Measurements from ENCODE around the gene HCFC1R1. TPM values are rescaled to one million over a fixed set of nuclear protein-coding genes. Genes with fewer than 3 reads are reported as not detected.

HCFC1R1 gene
- total RNA-seq, 3 donors from 2014 or later (not counting 1 experiment from before 2014, with no cell fraction given) = 15.4 to 21.8 (median 16.0) TPM

- Mint-ChIP-seq H3K4me1 (peaks cover 39 to 57% of the 10 kb centered on the region in 2 donors), H3K27me3 (ENCODE audit: low read depth in 2 of 2) (peaks cover 5 to 13% of the 10 kb centered on the region in 2 donors), H3K27ac (no peak overlapping the region), H3K4me3 (no peak overlapping the region), H3K36me3 (no peaks in the 10 kb centered on the region), H3K9me3 (no peaks in the 10 kb centered on the region)
- Histone ChIP-seq H3K4me1 (ENCODE audit: control insufficient read depth, insufficient read depth, low read length) (peaks cover 80% of the 10 kb centered on the region), H3K9me3 (ENCODE audit: control insufficient read depth, insufficient read depth, low read length) (no peaks in the 10 kb centered on the region), H3K27me3 (ENCODE audit: control insufficient read depth, insufficient read depth, low read length) (peaks cover 9% of the 10 kb centered on the region), H3K36me3 (ENCODE audit: control insufficient read depth, insufficient read depth, low read length) (peaks cover 7% of the 10 kb centered on the region), H3K4me3 (ENCODE audit: low read length) (no peak overlapping the region), H3K27ac (ENCODE audit: low read length) (no peak overlapping the region)
- ATAC-seq (no peak), DNase-seq (no peak)
- TF ChIP-seq CTCF (IDR thresholded peaks at IDR 0.05) = no peak
- intact Hi-C loops (cut with micrococcal nuclease) = no loop called here
- WGBS (ENCODE audit: insufficient coverage) = 51% methylated on average over 4 of the region's 4 CpGs
Measured at GRCh38 chr16:3051009-3051408, 27.3 kb upstream of the HCFC1R1 start.

- peaks cover 5 to 13% of the 10 kb centered on the region in 2 donors for H3K27me3 Mint-ChIP-seq (ENCODE audit: low read depth in 2 of 2)
- Histone ChIP-seq H3K9me3 (ENCODE audit: control insufficient read depth, insufficient read depth, low read length) (no peaks in the 10 kb centered on the region), H3K36me3 (ENCODE audit: control insufficient read depth, insufficient read depth, low read length) (peaks cover 4% of the 10 kb centered on the region), H3K27ac (ENCODE audit: low read length) (no peak overlapping the region), H3K4me3 (ENCODE audit: low read length) (no peak overlapping the region), H3K27me3 (ENCODE audit: control insufficient read depth, insufficient read depth, low read length) (peaks cover 9% of the 10 kb centered on the region), H3K4me1 (ENCODE audit: control insufficient read depth, insufficient read depth, low read length) (peaks cover 80% of the 10 kb centered on the region)
- ATAC-seq (no peak), DNase-seq (no peak)
- 86% methylated on average over 5 of the region's 5 CpGs for WGBS (ENCODE audit: insufficient coverage)
- H3K27ac Mint-ChIP-seq = no peak overlapping the region
- intact Hi-C loops (cut with micrococcal nuclease) = no loop called here
- peaks cover 36 to 52% of the 10 kb centered on the region in 2 donors for H3K4me1 Mint-ChIP-seq
- no peak overlapping the region for H3K4me3 Mint-ChIP-seq
- no peaks in the 10 kb centered on the region for H3K36me3 Mint-ChIP-seq
- no peak for TF ChIP-seq CTCF (IDR thresholded peaks at IDR 0.05)
- H3K9me3 Mint-ChIP-seq = no peaks in the 10 kb centered on the region
Measured at GRCh38 chr16:3050487-3050886, 26.7 kb upstream of the HCFC1R1 start.

- Histone ChIP-seq H3K9me3 (ENCODE audit: control insufficient read depth, insufficient read depth, low read length) (no peaks in the 10 kb centered on the region), H3K27me3 (ENCODE audit: control insufficient read depth, insufficient read depth, low read length) (peaks cover 13% of the 10 kb centered on the region), H3K27ac (ENCODE audit: low read length) (no peak overlapping the region), H3K36me3 (ENCODE audit: control insufficient read depth, insufficient read depth, low read length) (peaks cover 3% of the 10 kb centered on the region), H3K4me1 (ENCODE audit: control insufficient read depth, insufficient read depth, low read length) (peaks cover 80% of the 10 kb centered on the region), H3K4me3 (ENCODE audit: low read length) (no peak overlapping the region)
- TF ChIP-seq CTCF (IDR thresholded peaks at IDR 0.05) = no peak
- WGBS (ENCODE audit: insufficient coverage) = 88% methylated on average over 26 of the region's 26 CpGs
- Mint-ChIP-seq H3K4me3 (no peak overlapping the region), H3K27ac (no peak overlapping the region), H3K36me3 (no peaks in the 10 kb centered on the region), H3K4me1 (peaks cover 35 to 52% of the 10 kb centered on the region in 2 donors), H3K27me3 (ENCODE audit: low read depth in 2 of 2) (peaks cover 10 to 15% of the 10 kb centered on the region in 2 donors), H3K9me3 (no peaks in the 10 kb centered on the region)
- no peak for DNase-seq
- intact Hi-C loops (cut with micrococcal nuclease) = no loop called here
- no peak for ATAC-seq
Measured at GRCh38 chr16:3049921-3050481, 26.3 kb upstream of the HCFC1R1 start.

- intact Hi-C loops (cut with micrococcal nuclease) = no loop called here
- Histone ChIP-seq H3K4me1 (ENCODE audit: control insufficient read depth, insufficient read depth, low read length) (peaks cover 63% of the 10 kb centered on the region), H3K4me3 (ENCODE audit: low read length) (no peak overlapping the region), H3K27me3 (ENCODE audit: control insufficient read depth, insufficient read depth, low read length) (peaks cover 34% of the 10 kb centered on the region), H3K9me3 (ENCODE audit: control insufficient read depth, insufficient read depth, low read length) (no peaks in the 10 kb centered on the region), H3K27ac (ENCODE audit: low read length) (no peak overlapping the region), H3K36me3 (ENCODE audit: control insufficient read depth, insufficient read depth, low read length) (no peaks in the 10 kb centered on the region)
- H3K9me3 Mint-ChIP-seq = no peaks in the 10 kb centered on the region
- H3K36me3 Mint-ChIP-seq = no peaks in the 10 kb centered on the region
- peaks cover 27 to 40% of the 10 kb centered on the region in 2 donors for H3K4me1 Mint-ChIP-seq
- ATAC-seq (no peak), DNase-seq (no peak)
- H3K27me3 Mint-ChIP-seq (ENCODE audit: low read depth in 2 of 2) = peaks cover 24 to 30% of the 10 kb centered on the region in 2 donors
- WGBS (ENCODE audit: insufficient coverage) = 20% methylated on average over 13 of the region's 13 CpGs
- no peak for TF ChIP-seq CTCF (IDR thresholded peaks at IDR 0.05)
- H3K4me3 Mint-ChIP-seq = no peak overlapping the region
- H3K27ac Mint-ChIP-seq = no peak overlapping the region
Measured at GRCh38 chr16:3047387-3047720, 23.6 kb upstream of the HCFC1R1 start.

Measured in natural killer cell (primary cell).